Fibroblast of lung (primary cell): ENCODE results near the gene CC2D1A. TPM values are rescaled to one million over a fixed set of nuclear protein-coding genes. Genes with fewer than 3 reads are reported as not detected.

ENCODE experiments used
- DNase-seq, 2 donors: peaks; one replicate each; pipeline versions ENCODE4 v3.0.0 to v3.0.0-alpha.2; 2010; ENCODE audit warnings: low read depth in 2 of 2
- H2AFZ ChIP-seq: 2 replicates; pipeline ENCODE4 v1.5.1; 2012; ENCODE audit warnings: low read length, control low read depth, inconsistent platforms
- H3K27ac ChIP-seq: 2 replicates; pipeline ENCODE4 v1.5.1; 2011; ENCODE audit warnings: low read length, control low read depth; ENCODE audit not compliant: insufficient read depth
- H3K27me3 ChIP-seq: 2 replicates; pipeline ENCODE4 v1.5.1; 2011; ENCODE audit warnings: mild to moderate bottlenecking, low read length; ENCODE audit not compliant: control insufficient read depth, insufficient read depth
- H3K36me3 ChIP-seq: 2 replicates; pipeline ENCODE4 v1.5.1; 2011; ENCODE audit warnings: low read length; ENCODE audit not compliant: control insufficient read depth, insufficient read depth
- H3K4me1 ChIP-seq: 2 replicates; pipeline ENCODE4 v1.5.1; 2011; ENCODE audit warnings: low read length; ENCODE audit not compliant: control insufficient read depth, insufficient read depth; ENCODE audit errors: extremely low read depth
- H3K4me2 ChIP-seq: 2 replicates; pipeline ENCODE4 v1.5.1; 2011; ENCODE audit warnings: low read length, control low read depth; ENCODE audit not compliant: insufficient read depth; ENCODE audit errors: extremely low read depth
- H3K4me3 ChIP-seq, 4 experiments: fragments of 200-600 bp in 1 of 4; sonication (generic) in 1 of 4; replicated peaks in 1 of 4; 2 replicates each; pipeline ENCODE4 v1.5.1; 2011 to 2016; ENCODE audit warnings: low read length in 4 of 4, low read depth in 3 of 4, mild to moderate bottlenecking in 3 of 4, control low read depth in 2 of 4, inconsistent platforms in 1 of 4, mixed read lengths in 1 of 4; ENCODE audit not compliant: insufficient read depth in 1 of 4; ENCODE audit errors: control extremely low read depth in 1 of 4
- H3K79me2 ChIP-seq: 2 replicates; pipeline ENCODE4 v1.5.1; 2012; ENCODE audit warnings: mild to moderate bottlenecking, low read length, inconsistent platforms; ENCODE audit not compliant: control insufficient read depth, insufficient read depth
- H3K9ac ChIP-seq: 2 replicates; pipeline ENCODE4 v1.5.1; 2011; ENCODE audit warnings: mild to moderate bottlenecking, low read length, control low read depth; ENCODE audit not compliant: insufficient read depth
- H3K9me3 ChIP-seq: 2 replicates; pipeline ENCODE4 v1.5.1; 2012; ENCODE audit warnings: low read depth, low read length; ENCODE audit not compliant: control insufficient read depth, insufficient read depth
- H4K20me1 ChIP-seq: 2 replicates; pipeline ENCODE4 v1.5.1; 2011; ENCODE audit warnings: low read length; ENCODE audit not compliant: control insufficient read depth, insufficient read depth; ENCODE audit errors: extremely low read depth
- CTCF ChIP-seq, 2 donors: IDR thresholded peaks in 1 of 2; conservative IDR thresholded peaks in 1 of 2; 1 replicate in 1 of 2; 2 replicates in 1 of 2; pipeline ENCODE4 v1.5.1; 2011 to 2012; ENCODE audit warnings: low read length in 2 of 2, control low read depth in 1 of 2, inconsistent platforms in 1 of 2, low read depth in 1 of 2, mild to moderate bottlenecking in 1 of 2
- EZH2 ChIP-seq: IDR thresholded peaks from 2 replicates; pipeline ENCODE4 v1.5.1; 2012; ENCODE audit warnings: low read length, control low read depth, mild to moderate bottlenecking; ENCODE audit errors: missing control alignments
- polyA plus RNA-seq, 2 donors: library from polyadenylated mRNA; depleted of rRNA in 1 of 2; stranded (reverse) in 1 of 2; unstranded in 1 of 2; fragments of >200 nt; gene quantifications; 2 replicates each; pipeline ENCODE4 v1.2.1, GENCODE V29; 2011 to 2012; ENCODE audit warnings: missing spikeins in 1 of 2
- total RNA-seq: library from RNA; depleted of rRNA; stranded (reverse); fragments of >200 nt; gene quantifications from 2 replicates; pipeline ENCODE4 v1.2.1, GENCODE V29; 2014

Gene CC2D1A
- total and polyA plus RNA-seq, 2 donors (not counting 1 experiment from before 2014, with no cell fraction given), result 7.0 to 10.6 TPM

GRCh38 chr19:13906910-13907309 is 909 bp downstream of the CC2D1A start:
- Histone ChIP-seq H4K20me1 (no peaks in the 10 kb centered on the region), H3K79me2 (no peaks in the 10 kb centered on the region), H3K27ac (no peak overlapping the region), H3K36me3 (no peaks in the 10 kb centered on the region), H3K4me1 (no peaks in the 10 kb centered on the region), H3K4me2 (peak overlapping the region; percentile 64), H3K9me3 (no peaks in the 10 kb centered on the region), H3K9ac (no peak overlapping the region), H2AFZ (no peak overlapping the region), H3K4me3 (peak overlapping the region; percentile 56 to 81 (median 64)), H3K27me3 (no peaks in the 10 kb centered on the region)
- TF ChIP-seq EZH2, result no peak
- no peak for TF ChIP-seq CTCF (conservative IDR thresholded peaks at IDR 0.05 in 1 of 2, IDR thresholded peaks at IDR 0.05 in 1 of 2; ENCODE audit: low read depth in 1 of 2, low read length in 2 of 2)
- DNase-seq, result no peak

GRCh38 chr19:13908674-13909073 is 2.7 kb downstream of the CC2D1A start:
- Histone ChIP-seq H4K20me1 (no peaks in the 10 kb centered on the region), H3K9ac (no peak overlapping the region), H3K79me2 (no peaks in the 10 kb centered on the region), H3K27ac (no peak overlapping the region), H3K4me3 (no peak overlapping the region), H3K9me3 (no peaks in the 10 kb centered on the region), H3K4me1 (no peaks in the 10 kb centered on the region), H3K4me2 (no peak overlapping the region), H2AFZ (no peak overlapping the region), H3K36me3 (peaks cover 4% of the 10 kb centered on the region), H3K27me3 (no peaks in the 10 kb centered on the region)
- no peak for TF ChIP-seq CTCF (conservative IDR thresholded peaks at IDR 0.05 in 1 of 2, IDR thresholded peaks at IDR 0.05 in 1 of 2; ENCODE audit: low read depth in 1 of 2, low read length in 2 of 2)
- TF ChIP-seq EZH2, result no peak
- no peak for DNase-seq

- Histone ChIP-seq H3K27me3 (no peaks in the 10 kb centered on the region), H3K79me2 (no peaks in the 10 kb centered on the region), H2AFZ (no peak overlapping the region), H3K9ac (no peak overlapping the region), H3K27ac (no peak overlapping the region), H3K4me2 (no peak overlapping the region), H3K9me3 (no peaks in the 10 kb centered on the region), H3K36me3 (peaks cover 4% of the 10 kb centered on the region), H3K4me1 (no peaks in the 10 kb centered on the region), H4K20me1 (no peaks in the 10 kb centered on the region), H3K4me3 (no peak overlapping the region)
- DNase-seq, result no peak
- TF ChIP-seq CTCF (conservative IDR thresholded peaks at IDR 0.05 in 1 of 2, IDR thresholded peaks at IDR 0.05 in 1 of 2; ENCODE audit: low read depth in 1 of 2, low read length in 2 of 2), result no peak
- TF ChIP-seq EZH2, result no peak
These were observed 3.4 kb downstream of the CC2D1A start for GRCh38 chr19:13909430-13909829.
